ENCODE results near the gene NECAB2.
A peak's percentile ranks its signal among the peaks of the same experiment; 100 is the strongest.

Gene NECAB2

GRCh38 chr16:83967838-83968305 is at the start of gene NECAB2:
Gene NECAB2, plus strand, starts transcription at chr16:83968244. Its CDS starts 405 bp downstream, at chr16:83968649.
- no peak for DNase-seq (ENCODE audit: low read depth)

- DNase-seq (ENCODE audit: low read depth): no peak
These were observed 47.1 kb upstream of the NECAB2 start for GRCh38 chr16:83920894-83921491.

DNA sequence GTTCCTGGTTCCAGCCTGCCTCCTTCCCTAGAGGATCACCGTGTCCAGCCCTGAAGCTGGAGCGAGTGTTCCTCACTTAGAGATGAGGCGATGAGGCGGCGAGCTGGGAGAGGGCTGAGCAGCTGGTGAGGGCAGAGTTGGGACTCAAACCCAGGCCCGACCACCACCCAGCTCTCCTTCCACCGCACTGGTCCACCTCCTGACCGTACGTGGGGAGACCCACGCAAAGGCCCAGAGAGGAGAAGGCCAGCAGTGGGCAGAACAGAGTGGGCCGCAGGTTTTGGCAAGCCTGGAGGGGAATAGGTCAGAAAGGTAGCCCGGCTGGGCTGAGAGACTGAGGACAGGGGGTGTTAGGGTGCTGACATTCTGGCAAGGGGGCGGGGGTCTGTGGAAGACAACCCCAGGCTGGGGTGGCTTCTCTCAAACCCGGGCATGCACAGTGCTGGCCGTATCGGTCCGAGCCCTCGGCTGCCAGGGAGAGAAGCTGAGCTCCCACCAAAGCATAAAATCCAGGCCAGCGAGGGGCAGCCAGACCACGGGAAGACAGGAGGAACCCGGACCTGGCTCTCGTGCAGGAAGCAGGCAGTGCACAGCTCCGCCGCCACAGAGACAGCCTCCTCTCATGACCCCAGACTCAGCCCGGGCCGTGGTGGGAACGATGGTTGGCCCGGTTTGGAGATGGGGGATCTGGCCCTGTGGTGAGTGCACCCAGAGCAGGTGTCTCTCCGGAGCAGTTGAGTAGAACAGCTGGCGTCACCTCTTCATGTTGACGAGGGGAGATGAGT is 44.3 kb upstream of the NECAB2 start:
- DNase-seq (ENCODE audit: low read depth): no peak

DNA sequence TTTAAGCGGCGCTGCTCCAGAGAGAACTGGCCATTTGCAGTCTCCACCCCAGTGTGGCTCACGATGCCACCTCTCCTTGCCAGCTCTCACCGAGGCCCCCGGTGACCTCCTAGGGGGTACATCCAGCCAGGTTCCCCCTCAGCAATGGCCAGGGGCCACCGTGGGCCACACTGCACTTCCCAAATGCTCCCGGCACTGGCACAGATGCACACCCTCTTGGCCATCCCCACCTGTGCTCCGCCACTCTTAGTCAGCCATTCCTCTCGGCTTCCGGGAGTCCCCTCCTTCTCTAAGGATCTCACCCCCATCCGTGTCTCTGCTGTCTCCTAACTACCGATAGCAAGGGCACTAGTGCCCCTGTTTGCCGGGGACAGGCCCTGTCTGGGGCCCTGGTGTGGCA is 43.4 kb upstream of the NECAB2 start:
- no peak for DNase-seq (ENCODE audit: low read depth)

DNA sequence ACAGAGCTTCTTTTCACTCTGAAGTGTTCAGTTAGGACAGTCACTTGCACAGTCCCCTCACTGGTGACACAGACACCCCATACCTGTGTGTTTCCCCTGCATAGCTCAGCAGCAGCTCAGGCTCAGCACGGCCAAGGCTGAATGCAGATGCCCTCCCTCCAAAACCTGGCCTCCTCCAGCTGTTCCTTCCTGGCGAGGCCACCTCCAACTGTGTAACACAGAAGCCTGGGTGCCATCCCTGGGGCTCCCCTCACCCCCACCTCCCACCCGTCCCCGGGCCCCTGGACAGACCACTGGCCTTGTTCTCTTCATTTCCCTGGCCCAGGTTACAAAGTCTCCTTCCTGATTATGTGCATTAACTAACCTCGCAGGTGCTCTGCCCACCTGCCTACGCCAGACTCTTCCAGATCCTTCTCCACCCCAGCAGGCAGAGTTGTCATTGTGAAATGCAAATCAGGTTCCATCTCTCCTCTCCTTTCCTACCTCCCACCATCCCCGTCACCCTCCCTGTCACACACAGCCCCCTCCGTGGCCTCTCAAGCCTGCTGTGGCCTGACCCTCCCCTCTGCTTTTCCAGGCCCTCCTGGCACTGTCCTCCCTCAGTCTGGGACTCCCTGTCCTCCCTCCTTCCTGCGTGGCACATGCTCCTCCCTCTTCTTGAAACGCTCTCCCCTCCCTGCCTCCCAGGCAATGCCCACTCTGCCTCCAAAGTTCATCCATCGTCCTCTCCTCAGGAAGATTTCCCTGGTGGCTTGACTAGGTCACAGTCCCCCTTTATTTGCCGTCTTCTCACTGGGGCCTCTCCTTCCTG is 42.7 kb upstream of the NECAB2 start:
- DNase-seq (ENCODE audit: low read depth): no peak

DNA sequence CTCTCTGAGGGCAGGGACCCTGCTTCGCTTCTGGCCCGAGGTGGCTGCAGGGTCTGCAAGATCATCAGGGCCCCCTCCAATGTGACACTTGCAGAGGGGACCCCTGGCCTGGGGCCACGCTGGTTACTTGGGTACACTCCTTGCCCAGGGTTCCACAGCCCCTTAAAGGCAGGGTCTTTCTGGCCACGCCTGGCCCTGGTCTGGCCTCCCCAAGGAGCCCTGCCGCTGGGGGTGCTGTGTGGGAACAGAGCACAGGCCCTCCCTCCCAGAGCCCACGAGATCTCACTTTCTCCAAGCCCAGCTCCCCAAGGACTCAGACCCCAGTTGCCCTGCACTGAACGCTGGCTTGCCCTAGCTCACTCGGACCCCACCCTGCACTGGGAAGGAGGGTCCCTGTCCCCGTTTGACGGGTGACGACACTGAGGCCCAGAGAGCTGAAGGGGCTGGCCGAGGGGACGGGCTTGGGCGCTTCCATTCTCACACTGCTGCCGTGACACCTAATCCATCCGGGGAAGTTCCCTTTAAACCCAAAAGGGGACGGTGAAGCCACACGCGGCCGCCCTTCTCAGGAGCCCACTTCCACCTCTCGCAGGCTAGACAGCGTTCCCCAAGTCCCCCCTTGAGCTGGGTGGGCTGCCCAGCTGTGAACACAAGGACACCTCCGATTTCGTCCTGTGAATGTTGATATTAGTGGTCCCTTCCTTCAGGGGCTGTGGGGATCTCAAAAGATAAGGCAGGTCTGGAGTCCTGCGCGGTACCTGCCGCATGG is 41.9 kb upstream of the NECAB2 start:
- DNase-seq (ENCODE audit: low read depth): no peak

GRCh38 chr16:83926726-83927397 is 41.2 kb upstream of the NECAB2 start:
- DNase-seq (ENCODE audit: low read depth): peak; percentile 46

- DNase-seq (ENCODE audit: low read depth): peak; percentile 50
These were observed 39.5 kb upstream of the NECAB2 start for GRCh38 chr16:83928341-83929055.

GRCh38 chr16:83929811-83930555 is 38.1 kb upstream of the NECAB2 start:
- no peak for DNase-seq (ENCODE audit: low read depth)

GRCh38 chr16:83930730-83931500 is 37.1 kb upstream of the NECAB2 start:
- no peak for DNase-seq (ENCODE audit: low read depth)

DNA sequence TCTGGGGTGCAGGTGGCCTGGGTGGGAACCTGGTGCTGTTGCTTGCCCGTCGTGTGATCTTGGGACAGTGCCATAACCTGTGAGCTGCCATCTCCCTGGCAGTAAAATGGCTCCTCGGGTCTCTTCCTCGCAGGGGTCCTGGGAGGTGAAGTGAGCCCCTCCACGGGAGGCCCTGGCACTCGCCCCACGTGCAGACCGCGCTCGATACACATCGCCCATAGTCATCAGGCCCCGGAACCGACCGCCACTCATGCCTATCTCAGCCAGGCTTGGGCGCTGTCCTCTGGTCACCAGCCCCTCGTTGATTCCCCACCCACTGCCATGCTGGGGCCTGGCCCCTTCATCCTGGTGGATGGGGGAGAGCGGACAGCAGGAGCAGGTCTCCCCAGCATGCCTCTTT is 36.5 kb upstream of the NECAB2 start:
- no peak for DNase-seq (ENCODE audit: low read depth)

DNA sequence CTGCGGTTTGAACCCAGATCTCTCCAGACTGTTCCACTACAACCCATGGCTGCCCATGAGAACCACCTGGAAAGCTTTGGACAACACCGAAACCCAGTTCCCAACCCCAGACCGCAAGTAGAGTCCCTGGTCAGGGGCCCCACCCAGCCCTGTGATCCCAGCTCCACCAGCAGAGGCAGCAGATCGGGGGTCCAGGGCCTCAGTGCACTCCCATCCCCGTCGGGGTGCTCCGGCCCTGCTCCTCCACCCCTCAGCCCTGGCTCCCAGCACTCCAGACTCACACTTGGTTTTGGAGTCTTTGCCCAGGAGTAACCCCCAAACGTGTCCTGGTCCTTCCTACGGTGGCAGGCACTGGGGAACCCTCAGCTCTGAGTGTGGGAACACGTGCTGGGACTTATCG is 35.7 kb upstream of the NECAB2 start:
- no peak for DNase-seq (ENCODE audit: low read depth)

DNA sequence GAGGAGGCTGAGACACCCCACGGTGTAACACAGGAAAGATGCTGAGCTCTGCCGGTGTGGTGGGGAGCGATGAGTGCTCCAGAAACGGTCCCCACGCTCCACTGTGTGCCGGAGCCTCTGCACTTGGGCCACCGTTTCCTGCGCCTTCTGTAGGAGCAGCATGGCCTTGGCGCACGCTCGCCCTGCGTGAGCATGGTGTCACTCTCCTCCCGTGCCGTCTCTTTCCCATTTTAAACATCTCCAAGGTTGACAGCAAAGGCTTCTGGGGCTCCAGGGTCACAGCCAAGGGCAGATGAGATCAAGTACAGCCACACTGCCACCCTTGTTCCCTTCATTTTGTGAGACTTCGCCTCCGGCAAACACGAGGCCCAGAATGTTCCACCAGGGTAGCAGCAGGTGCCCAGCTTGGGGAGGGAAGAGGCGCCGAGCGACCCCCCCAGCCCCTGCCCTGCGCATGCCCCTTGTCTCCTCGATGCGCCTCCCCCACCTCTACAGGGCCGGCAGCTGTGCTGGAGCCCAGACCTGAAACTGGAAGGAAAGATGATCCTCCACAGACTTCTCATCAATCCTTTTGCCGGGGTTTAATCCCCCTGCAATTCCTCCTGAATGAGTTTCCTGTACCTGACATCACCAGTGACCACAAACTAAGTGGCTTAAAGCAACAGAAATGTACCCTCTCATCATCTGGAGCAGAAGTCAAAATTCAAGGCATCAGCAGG is 34.9 kb upstream of the NECAB2 start:
- DNase-seq (ENCODE audit: low read depth): no peak

DNA sequence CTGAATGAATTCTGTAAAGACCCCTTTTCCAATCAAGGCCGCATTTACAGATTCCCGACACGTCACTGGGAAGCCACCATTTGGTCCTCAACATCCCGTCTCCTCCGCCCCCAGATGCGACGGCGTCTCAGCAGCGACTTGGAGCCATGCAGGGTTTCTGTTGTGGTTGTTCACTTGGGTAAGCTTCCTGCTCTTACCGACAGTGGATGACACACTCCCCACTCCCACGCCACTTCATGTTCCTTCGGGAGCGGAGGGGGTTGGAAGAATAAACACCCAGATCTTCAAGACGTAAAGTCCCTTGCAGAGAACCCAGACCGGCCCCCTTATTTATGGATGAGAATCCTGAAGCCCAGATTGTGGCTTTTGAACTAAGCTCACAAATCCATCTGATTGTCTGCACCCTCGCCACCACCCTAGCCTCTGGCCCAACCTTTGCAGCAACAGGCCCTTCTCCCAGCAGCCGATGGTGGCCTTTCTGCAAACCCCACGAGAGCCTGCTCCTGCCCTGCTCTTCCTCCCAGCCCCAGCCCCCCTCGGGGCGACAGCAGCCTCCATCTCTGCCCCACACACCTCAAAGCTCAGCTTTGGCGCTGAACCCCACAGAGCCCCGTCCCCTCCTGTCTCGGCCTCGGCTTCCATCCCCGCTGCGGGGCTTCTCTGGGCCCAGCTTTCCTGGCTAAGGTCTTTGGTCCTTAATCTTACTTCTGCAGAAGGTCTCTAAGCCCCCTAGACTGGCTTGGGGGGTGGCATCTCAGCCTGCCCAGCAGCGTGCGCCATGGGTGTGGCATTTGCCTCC is 34.0 kb upstream of the NECAB2 start:
- no peak for DNase-seq (ENCODE audit: low read depth)

DNA sequence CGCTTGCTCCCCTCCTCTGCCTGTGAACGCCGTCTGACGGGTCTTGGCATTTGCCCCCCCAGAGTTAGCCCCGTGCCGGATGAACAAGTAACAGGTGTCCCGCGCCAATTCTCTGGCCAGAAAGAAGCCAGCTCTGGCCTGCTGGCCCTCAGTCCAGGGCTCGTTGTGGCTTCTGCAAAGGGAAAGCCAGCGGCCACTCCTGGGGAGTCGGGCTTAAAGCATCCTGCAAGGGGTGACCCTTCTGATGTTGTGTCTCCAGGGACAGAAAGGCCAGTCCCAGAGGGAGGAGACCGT is 33.4 kb upstream of the NECAB2 start:
- DNase-seq (ENCODE audit: low read depth): no peak

DNA sequence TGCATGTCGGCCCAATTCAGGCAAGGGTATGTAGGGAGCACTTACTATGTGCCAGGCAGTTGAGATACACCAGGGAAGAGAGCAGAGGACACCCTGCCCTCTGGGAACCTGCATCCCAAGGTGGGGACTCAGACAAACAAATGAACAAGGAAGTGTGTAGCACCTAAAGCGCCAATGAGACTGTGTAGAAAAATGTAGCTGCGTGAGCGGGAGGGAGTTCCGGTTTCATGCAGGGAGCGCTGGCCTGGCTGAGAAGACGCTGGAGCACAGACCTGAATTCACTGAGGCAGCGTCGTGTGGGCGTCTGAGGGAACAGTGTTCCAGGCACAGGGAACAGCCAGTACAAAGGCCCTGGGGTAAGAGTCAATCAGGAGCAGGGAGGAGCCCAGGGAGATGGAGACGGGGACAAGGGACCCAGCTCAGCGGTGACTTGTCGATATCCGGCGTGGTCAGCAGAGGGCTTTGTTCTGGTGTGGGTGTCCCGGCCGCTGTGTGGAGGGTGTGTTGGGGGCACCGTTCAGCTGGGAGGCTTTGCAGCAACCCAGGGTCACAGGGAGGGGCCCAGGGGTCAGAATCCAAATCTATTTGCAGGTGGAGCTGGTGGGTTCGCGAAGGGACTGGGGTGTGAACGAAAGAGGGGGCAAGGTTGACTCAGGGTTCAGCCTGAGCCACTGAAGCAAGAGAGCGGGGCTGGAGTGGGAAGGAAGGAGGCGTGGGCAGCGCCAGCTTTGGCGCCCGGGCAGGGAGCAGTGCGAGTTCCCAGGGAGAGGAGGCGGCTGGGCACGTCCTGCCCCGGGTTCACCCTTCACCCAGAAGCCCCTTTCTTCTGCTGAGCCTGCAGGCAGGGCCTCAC is 32.8 kb upstream of the NECAB2 start:
- DNase-seq (ENCODE audit: low read depth): no peak

DNA sequence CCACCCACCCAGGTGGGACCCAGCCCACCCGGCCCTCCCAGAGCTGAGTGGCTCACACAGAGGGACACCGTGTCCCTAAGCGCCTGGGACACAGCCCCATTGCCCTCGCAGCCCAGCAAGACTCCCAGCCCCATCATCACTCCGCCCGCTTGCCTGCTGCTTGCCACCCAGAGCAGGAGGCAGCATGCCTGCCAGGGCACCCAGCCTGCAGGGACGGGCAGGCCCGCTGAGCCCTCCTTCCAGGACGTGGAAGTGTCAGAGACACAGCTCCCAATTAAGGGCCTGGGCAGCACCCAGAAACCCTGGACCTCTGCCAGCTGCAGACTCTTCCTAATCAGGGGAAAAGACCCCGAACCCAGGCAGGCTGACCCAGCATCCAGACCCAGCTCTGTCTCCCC is 32.2 kb upstream of the NECAB2 start:
- DNase-seq (ENCODE audit: low read depth): no peak

Data from GM04504 (cell line).